H9 (cell line): ENCODE measurements around the gene ZKSCAN4. TPM values are rescaled to one million over a fixed set of nuclear protein-coding genes. Genes with fewer than 3 reads are reported as not detected.

ENCODE experiments used
- DNase-seq: peaks from one replicate; pipeline ENCODE4 v3.0.0-alpha.2; 2017
- H2AFZ ChIP-seq: one replicate; pipeline ENCODE4 v1.6.1; 2013; ENCODE audit warnings: mild to moderate bottlenecking, low read length, control low read depth, moderate library complexity
- H2AK5ac ChIP-seq: 2 replicates; pipeline ENCODE4 v1.6.1; 2013; ENCODE audit warnings: low read length, control low read depth, mixed read lengths; ENCODE audit not compliant: insufficient read length
- H2BK120ac ChIP-seq: one replicate; pipeline ENCODE4 v1.6.1; 2013; ENCODE audit warnings: low read depth, mild to moderate bottlenecking, low read length, control low read depth, inconsistent platforms; ENCODE audit not compliant: poor library complexity, severe bottlenecking
- H2BK12ac ChIP-seq: 2 replicates; pipeline ENCODE4 v1.6.1; 2013; ENCODE audit warnings: low read length, control low read depth, mixed read lengths, low read depth; ENCODE audit not compliant: insufficient read length
- H2BK15ac ChIP-seq: 2 replicates; pipeline ENCODE4 v1.6.1; 2013; ENCODE audit warnings: low read depth, low read length, control low read depth
- H2BK20ac ChIP-seq: one replicate; pipeline ENCODE4 v1.6.1; 2013; ENCODE audit warnings: low read depth, mild to moderate bottlenecking, low read length, control low read depth, inconsistent platforms; ENCODE audit not compliant: poor library complexity, severe bottlenecking
- H2BK5ac ChIP-seq: 2 replicates; pipeline ENCODE4 v1.6.1; 2013; ENCODE audit warnings: low read length, control low read depth, mixed read lengths; ENCODE audit not compliant: insufficient read length
- H3K14ac ChIP-seq: 2 replicates; pipeline ENCODE4 v1.6.1; 2013; ENCODE audit warnings: low read length, control low read depth; ENCODE audit not compliant: insufficient read depth
- H3K18ac ChIP-seq: 2 replicates; pipeline ENCODE4 v1.6.1; 2013; ENCODE audit warnings: low read depth, mild to moderate bottlenecking, mixed read lengths, low read length, control low read depth; ENCODE audit not compliant: insufficient read length
- H3K23ac ChIP-seq: 2 replicates; pipeline ENCODE4 v1.6.1; 2013; ENCODE audit warnings: low read length, control low read depth, mixed read lengths, low read depth; ENCODE audit not compliant: insufficient read length
- H3K23me2 ChIP-seq: 2 replicates; pipeline ENCODE4 v1.6.1; 2013; ENCODE audit warnings: low read depth, mild to moderate bottlenecking, mixed read lengths, low read length, control low read depth; ENCODE audit not compliant: insufficient read length, poor library complexity, severe bottlenecking
- H3K27ac ChIP-seq: 2 replicates; pipeline ENCODE4 v1.5.1; 2013; ENCODE audit warnings: low read length, control low read depth, mixed read lengths, low read depth; ENCODE audit not compliant: insufficient read length
- H3K27me3 ChIP-seq: 2 replicates; pipeline ENCODE4 v1.6.1; 2013; ENCODE audit warnings: low read length, control low read depth, inconsistent platforms; ENCODE audit not compliant: insufficient read depth
- H3K4ac ChIP-seq: 2 replicates; pipeline ENCODE4 v1.6.1; 2013; ENCODE audit warnings: low read depth, mild to moderate bottlenecking, control low read depth, inconsistent platforms, low read length, moderate library complexity
- H3K4me1 ChIP-seq: 2 replicates; pipeline ENCODE4 v1.6.1; 2013; ENCODE audit warnings: low read length, control low read depth, inconsistent platforms; ENCODE audit not compliant: insufficient read depth
- H3K4me2 ChIP-seq: 2 replicates; pipeline ENCODE4 v1.6.1; 2013; ENCODE audit warnings: low read length, control low read depth, mixed read lengths; ENCODE audit not compliant: insufficient read length, insufficient read depth
- H3K56ac ChIP-seq: 2 replicates; pipeline ENCODE4 v1.6.1; 2013; ENCODE audit warnings: low read depth, mild to moderate bottlenecking, mixed read lengths, low read length, control low read depth; ENCODE audit not compliant: insufficient read length
- H3K79me1 ChIP-seq: 2 replicates; pipeline ENCODE4 v1.6.1; 2013; ENCODE audit warnings: low read depth, mild to moderate bottlenecking, moderate library complexity, low read length, control low read depth, inconsistent platforms; ENCODE audit not compliant: insufficient read depth, poor library complexity, severe bottlenecking
- H3K79me2 ChIP-seq: 2 replicates; pipeline ENCODE4 v1.6.1; 2013; ENCODE audit warnings: low read length, control low read depth, inconsistent platforms; ENCODE audit not compliant: insufficient read depth
- H3K9ac ChIP-seq: 2 replicates; pipeline ENCODE4 v1.6.1; 2013; ENCODE audit warnings: low read length, control low read depth, mixed read lengths; ENCODE audit not compliant: insufficient read length; ENCODE audit errors: extremely low read depth
- H3K9me3 ChIP-seq: one replicate; pipeline ENCODE4 v1.6.1; 2013; ENCODE audit warnings: low read depth, low read length, inconsistent platforms; ENCODE audit not compliant: control insufficient read depth
- H3T11ph ChIP-seq: one replicate; pipeline ENCODE4 v1.6.1; 2013; ENCODE audit warnings: mild to moderate bottlenecking, low read length, control low read depth, inconsistent platforms
- H4K20me1 ChIP-seq: one replicate; pipeline ENCODE4 v1.6.1; 2013; ENCODE audit not compliant: control insufficient read depth, insufficient read length, insufficient read depth
- H4K5ac ChIP-seq: 2 replicates; pipeline ENCODE4 v1.6.1; 2013; ENCODE audit warnings: low read depth, mild to moderate bottlenecking, mixed read lengths, low read length, control low read depth; ENCODE audit not compliant: insufficient read length
- H4K8ac ChIP-seq: replicated peaks from 2 replicates; pipeline ENCODE4 v1.6.1; 2013; ENCODE audit warnings: low read length, control low read depth, mixed read lengths, low read depth; ENCODE audit not compliant: insufficient read length
- H4K91ac ChIP-seq: 2 replicates; pipeline ENCODE4 v1.6.1; 2013; ENCODE audit warnings: low read depth, mild to moderate bottlenecking, moderate library complexity, mixed read lengths, low read length, control low read depth; ENCODE audit not compliant: insufficient read length
- H3K27ac Mint-ChIP-seq, 3 experiments: 2 replicates in 2 of 3; 3 replicates in 1 of 3; pipeline ENCODE4 v1.8.0; 2020 to 2021; ENCODE audit warnings: mixed read lengths in 3 of 3, mild to moderate bottlenecking in 1 of 3, moderate library complexity in 1 of 3
- H3K27me3 Mint-ChIP-seq: 2 replicates; pipeline ENCODE4 v1.8.0; 2021; ENCODE audit warnings: low read depth, mild to moderate bottlenecking, moderate library complexity, mixed read lengths
- H3K36me3 Mint-ChIP-seq, 3 experiments: 2 replicates in 2 of 3; 3 replicates in 1 of 3; pipeline ENCODE4 v1.8.0; 2020 to 2021; ENCODE audit warnings: low read depth in 3 of 3, mixed read lengths in 3 of 3; ENCODE audit not compliant: insufficient read depth in 1 of 3
- H3K4me1 Mint-ChIP-seq, 2 experiments: 2 replicates each; pipeline ENCODE4 v1.8.0; 2020; ENCODE audit warnings: mixed read lengths in 2 of 2
- H3K4me3 Mint-ChIP-seq, 2 experiments: 2 replicates in 1 of 2; 3 replicates in 1 of 2; pipeline ENCODE4 v1.8.0; 2020 to 2021; ENCODE audit warnings: mild to moderate bottlenecking in 2 of 2, mixed read lengths in 2 of 2, moderate library complexity in 1 of 2
- H3K9me3 Mint-ChIP-seq, 2 experiments: 2 replicates in 1 of 2; 3 replicates in 1 of 2; pipeline ENCODE4 v1.8.0; 2020; ENCODE audit warnings: mild to moderate bottlenecking in 2 of 2, mixed read lengths in 2 of 2, moderate library complexity in 1 of 2
- WGBS: extraction: QIAGEN DNeasy Blood & Tissue Kit; methylation state at CpG from one replicate; pipeline ENCODE4 v1.1.7; 2013; ENCODE audit warnings: missing lambda C conversion rate, low lambda C conversion rate, mixed read lengths; ENCODE audit not compliant: insufficient read length; ENCODE audit errors: extremely low coverage; 5-methylcytosine and 5-hydroxymethylcytosine counted together
- total RNA-seq: library from RNA; stranded (reverse); gene quantifications from 2 replicates; pipeline ENCODE4 v1.2.1, GENCODE V29; 2021
- TF ChIP-seq, protein P1 (sequence below): fragments of 200-600 bp; sonication (generic); conservative IDR thresholded peaks from 3 replicates; pipeline ENCODE4 v1.8.0; 2021; ENCODE audit warnings: antibody characterized with exemption, mild to moderate bottlenecking

ZKSCAN4 gene
- total RNA-seq, 1 experiment from 2014 or later: 8.8 TPM

DNA sequence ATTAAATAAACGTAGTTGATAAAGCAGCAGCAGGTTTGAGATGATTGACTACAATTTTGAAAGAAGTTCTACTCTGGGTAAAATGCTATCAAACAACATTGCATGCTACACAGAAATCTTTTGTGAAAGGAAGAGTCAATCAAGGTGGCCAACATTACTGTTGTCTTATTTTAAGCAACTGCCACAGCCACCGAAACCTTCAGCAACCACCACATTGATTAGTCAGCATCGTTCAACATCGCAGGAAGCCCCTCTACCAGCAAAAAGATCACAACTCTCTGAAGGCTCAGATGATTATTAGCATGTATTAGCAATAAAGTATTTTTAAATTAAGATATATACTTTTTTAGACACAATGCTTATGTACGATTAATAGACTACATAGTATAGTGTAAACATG, 43.3 kb upstream of the ZKSCAN4 start:
- Histone ChIP-seq H3K56ac (no peak overlapping the region), H3K9ac (no peak overlapping the region), H3K79me2 (no peaks in the 10 kb centered on the region), H3T11ph (no peak overlapping the region), H2BK12ac (no peak overlapping the region), H3K27ac (no peak overlapping the region), H4K5ac (no peak overlapping the region), H3K23ac (no peak overlapping the region), H3K4ac (no peak overlapping the region), H2AK5ac (no peak overlapping the region), H2BK120ac (no peak overlapping the region), H3K9me3 (no peaks in the 10 kb centered on the region), H3K23me2 (no peaks in the 10 kb centered on the region), H2BK5ac (no peak overlapping the region), H4K8ac (no peak overlapping the region), H3K4me2 (no peak overlapping the region), H3K79me1 (no peaks in the 10 kb centered on the region), H4K91ac (no peak overlapping the region), H3K27me3 (no peaks in the 10 kb centered on the region), H3K18ac (no peak overlapping the region), H2BK20ac (no peak overlapping the region), H2AFZ (no peak overlapping the region), H3K4me1 (no peaks in the 10 kb centered on the region), H3K14ac (no peak overlapping the region), H4K20me1 (no peaks in the 10 kb centered on the region), H2BK15ac (no peak overlapping the region)
- WGBS: no CpG with 5 or more reads among the region's 5 CpGs
- H3K27ac Mint-ChIP-seq: no peak overlapping the region
- TF ChIP-seq, protein P1, sequence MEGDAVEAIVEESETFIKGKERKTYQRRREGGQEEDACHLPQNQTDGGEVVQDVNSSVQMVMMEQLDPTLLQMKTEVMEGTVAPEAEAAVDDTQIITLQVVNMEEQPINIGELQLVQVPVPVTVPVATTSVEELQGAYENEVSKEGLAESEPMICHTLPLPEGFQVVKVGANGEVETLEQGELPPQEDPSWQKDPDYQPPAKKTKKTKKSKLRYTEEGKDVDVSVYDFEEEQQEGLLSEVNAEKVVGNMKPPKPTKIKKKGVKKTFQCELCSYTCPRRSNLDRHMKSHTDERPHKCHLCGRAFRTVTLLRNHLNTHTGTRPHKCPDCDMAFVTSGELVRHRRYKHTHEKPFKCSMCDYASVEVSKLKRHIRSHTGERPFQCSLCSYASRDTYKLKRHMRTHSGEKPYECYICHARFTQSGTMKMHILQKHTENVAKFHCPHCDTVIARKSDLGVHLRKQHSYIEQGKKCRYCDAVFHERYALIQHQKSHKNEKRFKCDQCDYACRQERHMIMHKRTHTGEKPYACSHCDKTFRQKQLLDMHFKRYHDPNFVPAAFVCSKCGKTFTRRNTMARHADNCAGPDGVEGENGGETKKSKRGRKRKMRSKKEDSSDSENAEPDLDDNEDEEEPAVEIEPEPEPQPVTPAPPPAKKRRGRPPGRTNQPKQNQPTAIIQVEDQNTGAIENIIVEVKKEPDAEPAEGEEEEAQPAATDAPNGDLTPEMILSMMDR: no peak
- no peak for DNase-seq
- H3K4me3 Mint-ChIP-seq: no peak overlapping the region
- peaks cover 5 to 26% (median 17%) of the 10 kb centered on the region in 3 experiments; a peak in 5 of 7 replicates for H3K36me3 Mint-ChIP-seq
- no peaks in the 10 kb centered on the region for H3K4me1 Mint-ChIP-seq
- H3K27me3 Mint-ChIP-seq: no peaks in the 10 kb centered on the region
- H3K9me3 Mint-ChIP-seq: peaks cover 0 to 3% of the 10 kb centered on the region in 2 experiments; a peak in 2 of 5 replicates
